Heart left ventricle (tissue), 16 donors: ENCODE results near the gene INPP1. TPM values are rescaled to one million over a fixed set of nuclear protein-coding genes. Genes with fewer than 3 reads are reported as not detected.

ENCODE experiments used
- ATAC-seq, 4 donors: fragments of 200-7000 bp; cut with Tn5 transposase; one replicate each; pipeline ENCODE4 v1.9.1; 2020 to 2022; ENCODE audit warnings: moderate library complexity in 4 of 4, mild to moderate bottlenecking in 3 of 4, moderate number of reproducible peaks in 1 of 4
- DNase-seq, 5 donors: peaks; one replicate each; pipeline ENCODE4 v3.0.0-alpha.2; 2020
- H3K27ac ChIP-seq, 12 donors: fragments of 200-600 bp; sonication (generic) in 4 of 12; one replicate each; pipeline versions ENCODE4 v1.5.0 to v1.8.0; 2016 to 2022; ENCODE audit warnings: mild to moderate bottlenecking in 2 of 12
- H3K27me3 ChIP-seq, 9 donors: fragments of 200-600 bp; sonication (generic) in 2 of 9; one replicate each; pipeline versions ENCODE4 v1.5.1 to v1.8.0; 2016 to 2022; ENCODE audit warnings: mild to moderate bottlenecking in 3 of 9
- H3K36me3 ChIP-seq, 9 donors: fragments of 200-600 bp; sonication (generic) in 2 of 9; one replicate each; pipeline versions ENCODE4 v1.5.0 to v1.8.0; 2018 to 2022; ENCODE audit warnings: mild to moderate bottlenecking in 2 of 9
- H3K4me1 ChIP-seq, 12 donors: fragments of 200-600 bp; sonication (generic) in 4 of 12; one replicate each; pipeline versions ENCODE4 v1.5.0 to v1.8.0; 2016 to 2022; ENCODE audit warnings: mild to moderate bottlenecking in 3 of 12
- H3K4me3 ChIP-seq, 12 donors: fragments of 200-600 bp; sonication (generic) in 4 of 12; one replicate each; pipeline versions ENCODE4 v1.5.0 to v1.8.0; 2017 to 2022; ENCODE audit warnings: mild to moderate bottlenecking in 9 of 12, moderate library complexity in 4 of 12
- H3K9me3 ChIP-seq, 12 donors: fragments of 200-600 bp; sonication (generic) in 4 of 12; one replicate each; pipeline versions ENCODE4 v1.5.0 to v1.8.0; 2016 to 2022; ENCODE audit warnings: mild to moderate bottlenecking in 1 of 12
- CTCF ChIP-seq, 12 donors: fragments of 200-600 bp; sonication (generic) in 4 of 12; IDR thresholded peaks; one replicate each; pipeline versions ENCODE4 v1.5.0 to v1.8.0; 2018 to 2022; ENCODE audit warnings: antibody characterized with exemption in 12 of 12, mild to moderate bottlenecking in 5 of 12
- POLR2A ChIP-seq, 2 donors: fragments of 450-650 bp; IDR thresholded peaks; one replicate each; pipeline ENCODE4 v1.6.1; 2017; ENCODE audit warnings: antibody characterized with exemption in 2 of 2, mild to moderate bottlenecking in 2 of 2, moderate library complexity in 2 of 2
- WGBS, 4 donors: extraction: QIAGEN DNeasy Blood & Tissue Kit in 2 of 4; methylation state at CpG; one replicate each; pipeline versions ENCODE4 v1.1.5 to v1.1.7; 2013 to 2018; 5-methylcytosine and 5-hydroxymethylcytosine counted together
- intact Hi-C, 10 donors: fragments of 100-400 bp; cut with DNase I; formaldehyde crosslinking; loops; one replicate each; pipeline versions ENCODE4 v1.11.1 to v1.14.2; 2022
- polyA plus RNA-seq, 2 donors: library from polyadenylated mRNA; stranded (reverse); fragments of 200-250 nt; gene quantifications; one replicate each; pipeline ENCODE4 v1.2.3, GENCODE V29; 2013
- total RNA-seq, 9 donors: library from RNA; depleted of rRNA in 2 of 9; stranded (reverse); fragments of >200 nt in 2 of 9; fragmentation: NEBNext Ultra II Directional in 3 of 9; extraction: Animal tissue kit (Norgen Biotek cat#: 25700) in 3 of 9; gene quantifications; one replicate each; pipeline versions ENCODE4 v1.1.0 to v1.2.4, GENCODE V29; 2016 to 2023
- donor health status: ischemic (EF 13 %, LVEDD 7.1; RV severe dilation, severe dysfunction).
- donor health status: healthy with polysubstance abuse.
- donor health status: DM: no; HTN: yes; CAD: no.
- donor health status: DM: no; HTN: no; CAD: no.
- donor health status: ischemic (EF 25% LVEDD 6.9; RV normal size, moderate dysfunction).
- donor health status: ischemic (EF 25% LVEDD 5.7; RV mildly dilated, moderate dysfunction).
- donor health status: healthy.
- donor health status: DM: yes; HTN: yes; CAD: no.
- donor health status: ischemic (EF 35%, LVEDD 5.7; RV mildly dilated, moderate dysfunction).
- donor health status: nonischemic (EF 11% LVEDD 7.7; RV severe dilation, severe dysfunction).
- donor health status: DM: yes; HTN: yes; CAD: no.
- donor health status: PGD.
- donor health status: ischemic (EF 29% LVEDD 5.4; RV normal size, mild dysfunction).
- donor health status: nonischemic (EF 23%, LVEDD 6.1; RV moderate dilation, normal function).

INPP1 gene
- total and polyA plus RNA-seq, 11 donors = 7.8 to 26.2 (median 13.3) TPM

- DNase-seq (no peak), ATAC-seq (no peak)
- Histone ChIP-seq H3K9me3 (no peaks in the 10 kb centered on the region), H3K4me1 (peaks cover 0 to 35% (median 10%) of the 10 kb centered on the region in 12 donors), H3K36me3 (no peaks in the 10 kb centered on the region), H3K27ac (peak overlapping the region in 1 of 12 donors; percentile 22), H3K4me3 (no peak overlapping the region), H3K27me3 (no peaks in the 10 kb centered on the region)
- WGBS, 4 donors = 66 to 88% (median 84%) methylated on average over 1 of the region's 1 CpG
- intact Hi-C loops = loop anchor here in 1 of 10 donors (10.0 kb wide), 1 partner anchor 46 kb away; no protein-coding TSS in a partner anchor
- TF ChIP-seq POLR2A (IDR thresholded peaks at IDR 0.05) (no peak), CTCF (IDR thresholded peaks at IDR 0.05) (no peak)
Observed at GRCh38 chr2:190418727-190419126, 75.3 kb downstream of the INPP1 start.

GRCh38 chr2:190420801-190421200 is 77.4 kb downstream of the INPP1 start:
- Histone ChIP-seq H3K4me3 (no peak overlapping the region), H3K36me3 (no peaks in the 10 kb centered on the region), H3K4me1 (peaks cover 0 to 38% (median 7%) of the 10 kb centered on the region in 12 donors), H3K27me3 (no peaks in the 10 kb centered on the region), H3K9me3 (no peaks in the 10 kb centered on the region), H3K27ac (no peak overlapping the region)
- 50 to 69% (median 61%) methylated on average over 1 of the region's 1 CpG for WGBS, 4 donors
- DNase-seq = no peak
- no peak for ATAC-seq
- intact Hi-C loops = no loop called here
- TF ChIP-seq CTCF (IDR thresholded peaks at IDR 0.05) = no peak
- no peak for TF ChIP-seq POLR2A (IDR thresholded peaks at IDR 0.05)

Other genes starting within 250 kb of the INPP1 start
- 10 to 100 TPM in 8 of 9 donors, 1 to 10 TPM in 1; 7.7 to 25.3 (median 23.2) TPM for gene HIBCH, start 23.8 kb upstream of the INPP1 start, total RNA-seq
- gene HIBCH, start 23.8 kb upstream of the INPP1 start, polyA plus RNA-seq = 10 to 100 TPM in 1 of 2 donors, 1 to 10 TPM in 1; 8.4 to 15.6 TPM
- gene MFSD6, start 64.8 kb downstream of the INPP1 start, total RNA-seq = 10 to 100 TPM; 13.9 to 75.0 (median 19.3) TPM
- gene MFSD6, start 64.8 kb downstream of the INPP1 start, polyA plus RNA-seq = 10 to 100 TPM; 11.8 to 15.3 TPM
- gene NEMP2, start 191.1 kb downstream of the INPP1 start, total RNA-seq = 1 to 10 TPM in 8 of 9 donors, under 1 TPM in 1; 0.63 to 4.6 (median 2.4) TPM
- gene NEMP2, start 191.1 kb downstream of the INPP1 start, polyA plus RNA-seq = under 1 TPM; 0.42 to 0.73 TPM